Heart left ventricle (tissue), 16 donors: ENCODE measurements around the gene TAF7. TPM values are rescaled to one million over a fixed set of nuclear protein-coding genes. Genes with fewer than 3 reads are reported as not detected.

ENCODE experiments used
- ATAC-seq, 4 donors: fragments of 200-7000 bp; cut with Tn5 transposase; one replicate each; pipeline ENCODE4 v1.9.1; 2020 to 2022; ENCODE audit warnings: moderate library complexity in 4 of 4, mild to moderate bottlenecking in 3 of 4, moderate number of reproducible peaks in 1 of 4
- DNase-seq, 5 donors: peaks; one replicate each; pipeline ENCODE4 v3.0.0-alpha.2; 2020
- H3K27ac ChIP-seq, 12 donors: fragments of 200-600 bp; sonication (generic) in 4 of 12; one replicate each; pipeline versions ENCODE4 v1.5.0 to v1.8.0; 2016 to 2022; ENCODE audit warnings: mild to moderate bottlenecking in 2 of 12
- H3K27me3 ChIP-seq, 9 donors: fragments of 200-600 bp; sonication (generic) in 2 of 9; one replicate each; pipeline versions ENCODE4 v1.5.1 to v1.8.0; 2016 to 2022; ENCODE audit warnings: mild to moderate bottlenecking in 3 of 9
- H3K36me3 ChIP-seq, 9 donors: fragments of 200-600 bp; sonication (generic) in 2 of 9; one replicate each; pipeline versions ENCODE4 v1.5.0 to v1.8.0; 2018 to 2022; ENCODE audit warnings: mild to moderate bottlenecking in 2 of 9
- H3K4me1 ChIP-seq, 12 donors: fragments of 200-600 bp; sonication (generic) in 4 of 12; one replicate each; pipeline versions ENCODE4 v1.5.0 to v1.8.0; 2016 to 2022; ENCODE audit warnings: mild to moderate bottlenecking in 3 of 12
- H3K4me3 ChIP-seq, 12 donors: fragments of 200-600 bp; sonication (generic) in 4 of 12; one replicate each; pipeline versions ENCODE4 v1.5.0 to v1.8.0; 2017 to 2022; ENCODE audit warnings: mild to moderate bottlenecking in 9 of 12, moderate library complexity in 4 of 12
- H3K9me3 ChIP-seq, 12 donors: fragments of 200-600 bp; sonication (generic) in 4 of 12; one replicate each; pipeline versions ENCODE4 v1.5.0 to v1.8.0; 2016 to 2022; ENCODE audit warnings: mild to moderate bottlenecking in 1 of 12
- CTCF ChIP-seq, 12 donors: fragments of 200-600 bp; sonication (generic) in 4 of 12; IDR thresholded peaks; one replicate each; pipeline versions ENCODE4 v1.5.0 to v1.8.0; 2018 to 2022; ENCODE audit warnings: antibody characterized with exemption in 12 of 12, mild to moderate bottlenecking in 5 of 12
- POLR2A ChIP-seq, 2 donors: fragments of 450-650 bp; IDR thresholded peaks; one replicate each; pipeline ENCODE4 v1.6.1; 2017; ENCODE audit warnings: antibody characterized with exemption in 2 of 2, mild to moderate bottlenecking in 2 of 2, moderate library complexity in 2 of 2
- WGBS, 4 donors: extraction: QIAGEN DNeasy Blood & Tissue Kit in 2 of 4; methylation state at CpG; one replicate each; pipeline versions ENCODE4 v1.1.5 to v1.1.7; 2013 to 2018; 5-methylcytosine and 5-hydroxymethylcytosine counted together
- intact Hi-C, 10 donors: fragments of 100-400 bp; cut with DNase I; formaldehyde crosslinking; loops; one replicate each; pipeline versions ENCODE4 v1.11.1 to v1.14.2; 2022
- polyA plus RNA-seq, 2 donors: library from polyadenylated mRNA; stranded (reverse); fragments of 200-250 nt; gene quantifications; one replicate each; pipeline ENCODE4 v1.2.3, GENCODE V29; 2013
- total RNA-seq, 9 donors: library from RNA; depleted of rRNA in 2 of 9; stranded (reverse); fragments of >200 nt in 2 of 9; fragmentation: NEBNext Ultra II Directional in 3 of 9; extraction: Animal tissue kit (Norgen Biotek cat#: 25700) in 3 of 9; gene quantifications; one replicate each; pipeline versions ENCODE4 v1.1.0 to v1.2.4, GENCODE V29; 2016 to 2023
- donor health status: ischemic (EF 13 %, LVEDD 7.1; RV severe dilation, severe dysfunction).
- donor health status: healthy with polysubstance abuse.
- donor health status: DM: no; HTN: yes; CAD: no.
- donor health status: DM: no; HTN: no; CAD: no.
- donor health status: ischemic (EF 25% LVEDD 6.9; RV normal size, moderate dysfunction).
- donor health status: ischemic (EF 25% LVEDD 5.7; RV mildly dilated, moderate dysfunction).
- donor health status: healthy.
- donor health status: DM: yes; HTN: yes; CAD: no.
- donor health status: ischemic (EF 35%, LVEDD 5.7; RV mildly dilated, moderate dysfunction).
- donor health status: nonischemic (EF 11% LVEDD 7.7; RV severe dilation, severe dysfunction).
- donor health status: DM: yes; HTN: yes; CAD: no.
- donor health status: PGD.
- donor health status: ischemic (EF 29% LVEDD 5.4; RV normal size, mild dysfunction).
- donor health status: nonischemic (EF 23%, LVEDD 6.1; RV moderate dilation, normal function).

Gene TAF7
- total and polyA plus RNA-seq, 11 donors, result 47.2 to 159 (median 99.9) TPM

GRCh38 chr5:141330299-141331080 lies 9.9 kb upstream of the TAF7 start, which contains the start of gene PCDHGA1:
TSS of gene PCDHGA1 (plus strand) at chr5:141330514.
- ATAC-seq (peak; percentile 51 to 70 (median 63)), DNase-seq (peak in 2 of 5 donors; percentile 44 to 47)
- peaks cover 0 to 35% (median 0%) of the 10 kb centered on the region in 9 donors for H3K27me3 ChIP-seq
- peaks cover 0 to 7% (median 0%) of the 10 kb centered on the region in 9 donors for H3K36me3 ChIP-seq
- H3K27ac ChIP-seq, result peak within 1 kb of the TSS in 8 of 12 donors; percentile 16 to 73 (median 52)
- peaks cover 0 to 87% (median 22%) of the 10 kb centered on the region in 12 donors for H3K9me3 ChIP-seq
- intact Hi-C loops, result loop anchor here in 3 of 10 donors (5.0 to 10.0 kb wide), 3 partner anchors 82 to 194 kb away; partner anchors contain the start of genes PCDHB14 (in 1 of the 3) and PCDHGA10 (in 1 of the 3)
- TF ChIP-seq POLR2A (IDR thresholded peaks at IDR 0.05) (no peak), CTCF (IDR thresholded peaks at IDR 0.05) (peak in 10 of 12 donors; percentile 27 to 58 (median 44))
- H3K4me1 ChIP-seq, result peaks cover 0 to 5% (median 0%) of the 10 kb centered on the region in 12 donors
- 22 to 34% (median 30%) methylated on average over 21 of the region's 21 CpGs for WGBS, 4 donors
- peak within 1 kb of the TSS in 10 of 12 donors; percentile 20 to 49 (median 34) for H3K4me3 ChIP-seq

GRCh38 chr5:141328231-141328630 lies 7.6 kb upstream of the TAF7 start:
- intact Hi-C loops, result loop anchor here in 4 of 10 donors (5.0 to 10.0 kb wide), 3 partner anchors 197 to 237 kb away; no protein-coding TSS in a partner anchor

GRCh38 chr5:141326088-141326854 lies 5.7 kb upstream of the TAF7 start:
- Histone ChIP-seq H3K4me3 (peak overlapping the region; percentile 14 to 63 (median 52)), H3K4me1 (peaks cover 0 to 9% (median 1%) of the 10 kb centered on the region in 12 donors), H3K27ac (peak overlapping the region; percentile 36 to 84 (median 76)), H3K36me3 (peaks cover 0 to 6% (median 0%) of the 10 kb centered on the region in 9 donors), H3K9me3 (peaks cover 0 to 59% (median 17%) of the 10 kb centered on the region in 12 donors), H3K27me3 (peaks cover 0 to 10% (median 0%) of the 10 kb centered on the region in 9 donors)
- DNase-seq, result peak; percentile 63 to 82 (median 74)
- intact Hi-C loops, result loop anchor here in 4 of 10 donors (5.0 to 10.0 kb wide), 3 partner anchors 199 to 239 kb away; no protein-coding TSS in a partner anchor
- TF ChIP-seq CTCF (IDR thresholded peaks at IDR 0.05) (peak; percentile 37 to 71 (median 56)), POLR2A (IDR thresholded peaks at IDR 0.05) (peak in 1 of 2 donors; percentile 50)
- peak; percentile 77 to 94 (median 92) for ATAC-seq
- 6 to 12% (median 8%) methylated on average over 27 of the region's 27 CpGs for WGBS, 4 donors

More at GRCh38 chr5:141328231-141328630, 7.6 kb upstream of the TAF7 start:
- ATAC-seq, result no peak
- no peak for DNase-seq
- TF ChIP-seq POLR2A (IDR thresholded peaks at IDR 0.05) (no peak), CTCF (IDR thresholded peaks at IDR 0.05) (no peak)
- WGBS, 4 donors, result 80 to 85% (median 82%) methylated on average over 7 to 8 of the region's 8 CpGs
- H3K27me3 ChIP-seq, result peaks cover 0 to 14% (median 0%) of the 10 kb centered on the region in 9 donors
- H3K4me1 ChIP-seq, result peaks cover 0 to 5% (median 0%) of the 10 kb centered on the region in 12 donors
- peaks cover 0 to 64% (median 23%) of the 10 kb centered on the region in 12 donors for H3K9me3 ChIP-seq
- H3K4me3 ChIP-seq, result no peak overlapping the region
- no peak overlapping the region for H3K27ac ChIP-seq
- peaks cover 0 to 7% (median 0%) of the 10 kb centered on the region in 9 donors for H3K36me3 ChIP-seq
